ENCODE measurements around the gene CD74.
"Not testable (repeated sequence)": the region's sequence is repeated elsewhere in the genome, so short reads cannot be mapped to it uniquely, and the experiment has no call there.

Gene CD74

DNA sequence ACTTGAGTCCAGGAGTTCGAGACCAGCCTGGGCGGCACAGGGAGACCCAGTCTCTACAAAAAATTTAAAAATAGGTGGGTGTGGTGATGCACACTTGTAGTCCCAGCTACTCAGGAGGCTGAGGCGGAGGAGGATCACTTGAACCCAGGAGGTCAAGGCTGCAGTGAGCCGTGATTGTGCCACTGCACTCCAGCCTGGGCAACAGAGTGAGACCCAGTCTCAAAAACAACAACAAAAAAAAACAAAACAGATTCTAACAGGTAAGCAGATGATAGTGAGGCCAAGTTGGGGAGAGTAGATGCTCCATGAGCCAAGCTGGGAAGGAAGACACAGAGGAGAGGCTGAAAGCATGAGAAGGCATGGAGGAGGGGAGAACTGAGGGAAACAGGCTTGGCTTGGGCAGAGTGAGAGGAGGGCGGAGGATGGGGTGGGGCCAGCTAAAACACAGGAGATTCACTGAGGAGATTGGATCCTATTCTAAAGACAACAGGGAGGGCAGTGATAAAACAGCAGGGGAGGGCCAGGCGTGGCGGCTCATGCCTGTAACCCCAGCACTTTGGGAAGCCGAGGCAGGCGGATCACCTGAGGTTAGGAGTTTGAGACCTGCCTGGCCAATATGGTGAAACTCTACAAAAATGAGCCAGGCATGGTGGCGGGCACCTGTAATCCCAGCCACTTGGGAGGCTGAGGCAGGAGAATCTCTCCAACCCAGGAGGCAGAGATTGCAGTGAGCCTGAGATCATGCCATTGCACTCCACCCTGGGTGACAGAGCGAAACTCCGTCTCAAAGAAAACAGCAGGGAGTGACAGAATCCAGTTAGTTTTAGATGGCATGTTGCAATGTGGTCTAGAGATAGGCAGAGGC lies 28.5 kb upstream of the CD74 start:
- no peak for DNase-seq

DNA sequence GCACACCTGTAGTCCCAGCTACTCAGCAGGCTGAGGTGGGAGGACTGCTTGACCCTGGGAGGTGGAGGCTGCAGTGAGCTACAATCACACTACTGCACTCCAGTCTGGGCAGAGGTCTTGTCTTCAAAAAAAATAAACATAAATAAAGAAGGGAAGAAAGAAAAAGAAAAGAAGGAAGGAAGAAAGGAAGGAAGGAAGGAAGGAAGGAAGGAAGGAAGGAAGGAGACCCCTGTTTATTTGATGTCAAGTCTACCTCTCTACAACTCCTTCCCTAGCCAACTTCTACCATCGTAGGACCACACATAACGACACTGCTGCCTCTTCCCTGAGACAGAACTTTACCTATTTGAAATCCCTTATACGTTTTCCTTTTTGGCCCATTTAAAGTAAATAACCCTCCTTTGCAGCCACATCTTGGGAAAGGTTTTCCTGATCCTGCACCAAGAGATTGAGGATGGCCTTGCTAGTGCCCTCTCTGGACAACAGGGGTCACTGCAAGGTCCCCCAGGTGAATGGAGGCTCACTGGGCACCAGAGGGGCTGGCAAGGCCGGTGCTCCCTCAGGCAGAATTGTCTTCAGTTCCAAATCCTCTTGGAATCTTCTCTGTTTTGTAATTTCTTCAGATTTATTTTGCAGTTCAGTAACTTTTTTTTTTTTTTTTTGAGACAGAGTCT lies 26.3 kb upstream of the CD74 start:
- DNase-seq = no peak

DNA sequence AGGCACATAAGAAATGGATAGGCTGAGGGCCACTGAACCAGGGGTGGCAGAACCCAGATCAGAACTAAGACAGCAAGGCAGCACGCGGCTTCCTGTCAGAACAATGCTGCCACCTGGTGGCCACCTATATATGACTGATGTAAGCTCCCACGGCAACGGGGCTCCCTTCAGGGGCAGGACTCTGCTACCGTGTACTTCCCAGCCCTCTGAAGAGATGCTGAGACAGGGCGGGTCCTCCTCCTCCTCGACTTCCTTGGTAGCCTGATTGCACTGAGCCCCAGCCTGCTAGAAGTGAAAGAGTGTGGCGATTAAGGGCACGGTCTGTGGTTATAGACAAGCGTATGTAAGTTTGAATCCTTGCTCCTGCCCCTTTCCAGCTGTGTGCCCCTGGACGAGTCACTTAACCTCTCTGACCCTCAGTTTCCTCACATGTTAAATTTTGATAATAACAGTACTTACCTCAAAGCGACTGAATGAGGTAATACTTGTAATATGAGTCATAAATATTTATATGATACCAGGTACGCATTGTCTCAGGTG lies 23.5 kb upstream of the CD74 start:
- peak; percentile 88 for DNase-seq

DNA sequence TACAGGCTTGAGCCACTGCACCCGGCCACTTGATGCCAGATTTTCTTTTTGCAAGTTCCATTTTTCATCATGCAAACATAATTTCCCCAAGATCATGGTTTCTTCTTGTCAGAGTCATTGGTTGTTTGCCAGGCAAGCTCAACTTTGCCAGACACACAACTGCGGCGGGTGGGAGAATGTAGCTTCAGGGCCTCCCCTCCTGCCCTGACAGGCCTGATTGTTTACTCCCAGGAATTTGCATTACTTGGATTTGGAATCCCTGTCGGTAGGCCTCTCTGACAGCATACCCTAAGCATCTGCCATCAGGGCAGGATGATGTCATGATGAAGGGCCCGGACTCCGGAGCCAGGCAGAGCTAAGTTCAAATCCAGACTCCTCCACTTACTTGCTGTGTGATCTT lies 21.8 kb upstream of the CD74 start:
- no peak for DNase-seq

DNA sequence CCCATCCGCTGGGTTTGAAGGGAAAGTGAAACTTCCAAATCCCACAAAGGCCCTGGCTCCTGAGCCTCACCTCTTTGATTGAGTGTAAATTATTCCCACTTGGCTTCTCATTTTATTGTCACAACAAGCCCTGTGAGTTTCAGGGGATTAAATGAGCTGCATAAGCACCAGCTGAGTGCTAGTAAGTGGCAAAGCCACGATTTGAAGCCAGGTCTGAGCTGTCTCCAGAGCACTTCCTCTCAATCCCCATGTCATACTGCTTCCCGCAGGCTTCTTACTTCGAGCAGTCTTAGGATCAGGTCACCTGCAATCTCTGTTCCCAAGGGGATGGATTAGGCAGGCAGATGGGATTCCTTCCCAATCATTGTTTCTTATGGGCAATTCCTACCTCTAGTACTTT lies 18.9 kb upstream of the CD74 start:
- DNase-seq = no peak

DNA sequence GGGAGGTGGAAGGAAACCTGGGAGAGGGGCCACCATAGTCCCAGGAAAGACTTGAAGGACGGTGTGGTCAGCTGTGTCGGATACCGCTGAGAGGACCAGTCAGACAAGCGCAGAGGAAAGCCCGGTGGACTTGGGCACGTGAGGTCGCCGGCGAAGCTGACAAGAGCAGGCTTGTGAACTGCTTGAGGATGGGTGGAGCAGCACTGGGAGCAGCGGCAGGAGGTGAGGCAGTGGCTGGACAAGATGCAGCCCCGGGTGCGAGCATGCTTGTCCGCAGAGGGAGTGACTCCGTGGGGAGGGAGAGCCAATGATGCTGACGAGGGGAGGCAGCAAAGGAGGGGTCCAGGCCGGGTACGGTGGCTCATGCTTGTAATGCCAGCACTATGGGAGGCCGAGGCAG lies 18.3 kb upstream of the CD74 start:
- no peak for DNase-seq

DNA sequence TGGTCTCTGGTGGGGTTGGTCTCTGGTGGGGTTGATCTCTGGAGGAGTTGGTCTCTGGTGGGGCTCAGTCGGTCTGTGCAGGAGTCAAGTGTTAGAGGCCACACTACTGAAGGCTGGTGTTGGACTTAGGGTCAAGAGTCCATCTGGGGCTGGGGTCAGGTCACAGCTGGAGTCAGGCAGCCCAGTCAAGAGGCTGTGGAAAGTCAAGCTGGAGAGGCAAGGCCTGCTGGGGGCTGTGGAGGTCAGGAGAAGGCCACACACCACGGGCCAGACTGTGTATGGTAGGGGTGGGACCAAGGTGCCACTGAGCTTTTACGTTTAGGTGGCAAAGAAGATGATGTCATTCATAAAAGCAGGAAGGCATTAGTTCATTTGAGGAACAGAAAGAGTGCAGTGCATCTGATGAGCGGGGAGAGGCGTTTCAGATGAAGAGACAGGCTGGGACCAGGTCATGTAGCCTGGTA lies 16.7 kb upstream of the CD74 start:
- DNase-seq = peak; percentile 70

DNA sequence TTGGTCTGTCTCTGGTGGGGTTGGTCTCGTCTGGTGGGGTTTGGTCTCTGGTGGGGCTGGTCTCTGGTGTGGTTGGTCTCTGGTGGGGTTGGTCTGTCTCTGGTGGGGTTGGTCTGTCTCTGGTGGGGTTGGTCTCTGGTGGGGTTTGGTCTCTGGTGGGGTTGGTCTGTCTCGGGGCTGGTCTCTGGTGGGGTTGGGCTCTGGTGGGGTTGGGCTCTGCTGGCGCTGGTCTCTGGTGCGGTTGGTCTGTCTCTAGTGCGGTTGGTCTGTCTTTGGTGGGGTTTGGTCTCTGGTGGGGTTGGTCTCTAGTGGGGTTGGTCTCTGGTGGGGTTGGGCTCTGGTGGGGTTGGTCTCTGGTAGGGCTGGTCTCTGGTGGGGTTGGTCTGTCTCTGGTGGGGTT lies 16.3 kb upstream of the CD74 start:
- DNase-seq = no peak

DNA sequence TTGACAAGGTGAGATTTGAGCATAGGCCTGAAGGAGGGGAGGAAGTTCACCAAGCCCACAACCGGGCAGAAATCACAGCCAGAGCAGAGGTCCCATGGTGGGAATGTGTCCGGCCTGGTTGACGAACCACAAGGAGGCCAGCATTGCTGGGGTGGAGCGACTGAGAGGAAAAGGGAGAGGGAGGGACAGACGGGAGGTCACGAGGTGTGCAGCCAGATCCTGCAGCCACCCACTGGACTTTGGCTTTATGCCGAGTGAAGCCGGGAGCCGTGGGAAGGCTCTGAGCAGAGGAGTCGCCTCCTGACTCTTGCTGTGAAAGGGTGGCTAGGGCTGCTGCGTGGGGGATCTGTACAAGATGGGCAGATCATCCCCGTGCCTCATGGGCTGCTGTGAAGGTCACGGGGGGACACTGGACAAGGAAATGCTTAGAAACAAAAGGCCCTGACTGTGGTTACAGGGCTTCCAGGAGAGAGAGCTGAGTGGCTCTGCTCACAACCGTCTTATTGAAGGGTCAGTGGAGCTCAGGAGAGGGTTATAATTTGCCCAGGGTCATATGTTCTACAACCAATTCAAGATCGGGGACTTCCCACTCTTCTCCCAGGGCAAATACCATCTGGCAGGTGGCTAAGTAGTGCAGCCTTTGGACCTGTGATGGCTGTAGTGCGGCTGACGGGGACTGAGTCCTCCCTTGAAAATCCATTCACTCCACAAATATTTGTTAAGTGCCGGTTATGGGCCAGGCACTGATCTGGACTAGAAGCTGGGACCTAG lies 15.6 kb upstream of the CD74 start:
- no peak for DNase-seq

DNA sequence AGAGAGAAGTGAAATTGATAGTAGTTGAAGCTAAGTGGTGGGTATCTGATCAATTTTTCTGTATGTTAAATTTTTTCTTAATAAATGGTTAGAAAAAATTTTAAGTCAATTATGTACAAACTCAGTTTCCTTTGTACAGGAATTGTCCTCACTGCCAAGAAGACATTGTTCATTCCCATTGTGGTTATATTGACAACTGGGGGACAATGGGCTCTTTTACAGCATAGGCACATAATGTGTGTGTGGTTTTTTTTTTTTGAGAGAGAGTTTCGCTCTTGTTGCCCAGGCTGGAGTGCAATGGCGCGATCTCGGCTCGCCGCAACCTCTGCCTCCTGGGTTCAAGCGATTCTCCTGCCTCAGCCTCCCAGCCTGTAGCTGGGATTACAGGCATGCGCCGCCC lies 13.5 kb upstream of the CD74 start:
- DNase-seq = not testable (repeated sequence)

DNA sequence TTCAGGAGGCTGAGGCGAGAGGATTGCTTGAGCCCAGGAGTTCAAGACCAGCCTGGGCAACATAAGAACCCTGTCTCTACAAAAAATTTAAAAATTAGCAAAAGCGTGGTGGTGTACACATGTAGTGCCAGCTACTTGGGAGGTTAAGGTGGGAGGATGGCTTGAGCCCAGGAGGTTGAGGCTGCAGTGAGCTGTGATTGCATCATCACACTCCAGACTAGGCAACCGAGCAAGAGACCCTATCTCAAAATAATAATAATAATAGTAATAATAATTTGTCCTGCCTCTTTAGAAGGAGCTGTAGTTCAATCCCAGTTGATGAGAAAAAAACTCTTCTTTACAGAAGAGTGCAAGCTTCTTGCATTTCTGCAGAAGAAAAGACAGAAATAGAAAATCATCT lies 10.0 kb upstream of the CD74 start:
- no peak for DNase-seq

DNA sequence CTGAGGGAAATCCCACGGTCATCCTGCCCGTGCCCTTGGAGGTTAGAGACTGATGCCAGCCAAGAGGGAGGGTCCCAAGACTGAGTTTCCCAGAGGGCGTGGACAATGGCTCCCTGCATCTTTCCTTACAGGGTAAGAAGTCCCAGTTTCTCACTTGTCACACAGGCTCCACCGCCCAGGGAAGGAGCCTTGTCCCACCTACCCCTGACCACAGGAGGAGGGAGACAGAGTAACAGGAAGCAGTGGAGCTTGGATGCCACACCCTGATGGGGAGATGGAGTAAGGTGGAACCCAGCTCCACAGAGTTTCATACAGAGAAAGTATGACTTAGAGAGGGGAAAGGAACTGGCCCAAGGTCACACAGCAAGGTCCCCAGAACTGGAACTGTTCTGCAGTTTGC lies 9.4 kb upstream of the CD74 start:
- no peak for DNase-seq

DNA sequence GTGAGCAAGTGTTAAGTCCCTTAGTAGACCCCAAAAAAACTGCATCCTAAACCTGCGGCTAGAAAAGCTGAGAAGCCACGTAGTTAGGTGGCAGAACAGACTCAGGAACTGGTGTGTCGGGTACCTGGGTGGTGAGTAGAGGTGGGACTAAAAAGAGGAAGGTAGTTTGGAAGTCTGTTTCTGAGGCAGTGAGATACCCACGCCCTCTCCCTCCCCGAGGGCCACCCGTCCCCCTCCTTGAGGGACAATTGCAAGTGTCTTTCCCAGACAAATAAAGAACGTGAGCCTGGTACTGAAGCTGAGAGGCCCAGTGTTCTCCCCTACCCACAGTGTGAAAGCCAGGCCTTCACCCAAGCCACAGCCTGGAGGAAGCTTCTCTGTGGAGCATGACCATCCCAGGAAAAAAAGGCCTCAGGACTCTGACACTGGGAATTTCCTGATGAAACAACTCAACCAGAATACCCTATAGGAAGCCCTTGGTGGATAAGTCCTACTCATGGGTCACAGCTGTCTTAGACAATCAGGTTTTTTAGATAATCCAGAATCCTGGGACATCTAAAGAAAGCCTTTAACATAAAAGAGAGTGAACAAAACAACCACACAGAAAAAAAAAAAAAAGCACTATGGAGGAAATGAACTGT lies 7.0 kb upstream of the CD74 start:
- DNase-seq = peak; percentile 67

DNA sequence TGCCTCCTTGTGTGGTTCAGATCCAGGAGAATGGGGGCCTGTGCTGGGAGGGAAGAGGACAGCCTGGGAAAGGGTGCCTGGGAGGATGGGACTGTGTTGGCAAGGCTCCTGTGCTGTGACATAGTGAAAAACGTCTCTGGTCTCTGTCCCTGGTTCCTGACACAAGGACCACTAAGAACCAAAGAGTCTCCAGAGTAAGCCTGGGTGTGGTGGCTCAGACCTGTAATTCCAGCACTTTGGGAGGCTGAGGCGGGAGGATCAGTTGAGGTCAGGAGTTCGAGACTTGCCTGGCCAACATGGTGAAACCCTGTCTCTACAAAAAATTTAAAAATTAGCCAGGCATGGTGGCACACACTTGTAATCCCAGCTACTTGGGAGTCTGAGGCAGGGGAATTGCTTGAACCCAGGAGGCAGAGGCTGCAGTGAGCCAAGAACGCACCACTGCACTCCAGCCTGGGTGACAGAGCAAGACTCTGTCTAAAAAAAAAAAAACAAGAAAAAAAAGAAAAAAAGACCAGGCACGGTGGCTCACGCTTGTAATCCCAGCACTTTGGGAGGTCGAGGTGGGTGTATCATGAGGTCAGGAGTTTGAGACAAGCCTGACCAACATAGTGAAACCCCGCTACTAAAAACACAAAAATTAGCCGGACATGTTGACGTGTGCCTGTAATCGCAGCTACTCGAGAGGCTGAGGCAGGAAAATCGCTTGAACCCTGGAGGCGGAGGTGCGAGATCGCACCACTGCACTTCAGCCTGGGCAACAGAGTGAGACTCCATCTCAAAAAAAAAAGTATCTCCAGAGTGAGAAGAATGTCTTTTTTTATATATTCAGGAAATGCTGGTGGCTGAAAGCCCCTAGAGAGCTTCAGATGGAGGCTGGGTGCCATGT lies 1.4 kb upstream of the CD74 start:
- not testable (repeated sequence) for DNase-seq

DNA sequence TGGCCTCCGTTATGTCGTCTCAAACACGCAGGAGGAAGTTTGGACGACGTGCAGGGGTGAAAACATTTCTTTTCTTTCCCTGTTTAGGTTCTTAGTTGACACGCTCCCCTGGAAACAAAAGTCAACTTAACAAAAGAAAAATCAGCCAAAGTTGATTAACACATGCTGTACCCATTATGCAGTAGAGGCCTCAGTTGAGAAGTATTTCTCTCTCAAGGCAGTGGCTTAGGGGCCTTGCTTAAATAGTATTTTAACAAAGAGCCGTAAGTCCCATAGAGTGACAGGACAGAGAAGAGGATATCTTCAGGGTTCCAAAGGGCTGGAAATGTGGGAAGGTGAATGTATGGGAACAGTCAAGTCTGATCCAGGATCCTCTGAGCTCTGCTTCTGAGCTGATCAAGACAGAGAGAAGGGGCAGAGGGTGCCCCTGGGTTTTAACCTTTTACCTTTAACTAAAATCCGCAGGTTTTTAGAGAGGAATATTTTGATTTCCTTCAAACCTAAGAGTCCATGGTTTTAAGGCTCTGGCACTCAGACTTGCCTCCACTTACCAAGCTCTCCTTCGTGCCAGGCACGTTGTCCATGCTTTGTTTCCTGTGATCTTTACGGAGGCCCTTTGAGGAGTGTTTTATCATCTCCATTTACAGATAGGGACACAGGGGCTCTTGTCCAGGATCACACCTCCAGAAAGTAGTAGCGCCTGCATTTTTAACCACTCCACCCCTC lies 629 bp upstream of the CD74 start:
- no peak for DNase-seq

DNA sequence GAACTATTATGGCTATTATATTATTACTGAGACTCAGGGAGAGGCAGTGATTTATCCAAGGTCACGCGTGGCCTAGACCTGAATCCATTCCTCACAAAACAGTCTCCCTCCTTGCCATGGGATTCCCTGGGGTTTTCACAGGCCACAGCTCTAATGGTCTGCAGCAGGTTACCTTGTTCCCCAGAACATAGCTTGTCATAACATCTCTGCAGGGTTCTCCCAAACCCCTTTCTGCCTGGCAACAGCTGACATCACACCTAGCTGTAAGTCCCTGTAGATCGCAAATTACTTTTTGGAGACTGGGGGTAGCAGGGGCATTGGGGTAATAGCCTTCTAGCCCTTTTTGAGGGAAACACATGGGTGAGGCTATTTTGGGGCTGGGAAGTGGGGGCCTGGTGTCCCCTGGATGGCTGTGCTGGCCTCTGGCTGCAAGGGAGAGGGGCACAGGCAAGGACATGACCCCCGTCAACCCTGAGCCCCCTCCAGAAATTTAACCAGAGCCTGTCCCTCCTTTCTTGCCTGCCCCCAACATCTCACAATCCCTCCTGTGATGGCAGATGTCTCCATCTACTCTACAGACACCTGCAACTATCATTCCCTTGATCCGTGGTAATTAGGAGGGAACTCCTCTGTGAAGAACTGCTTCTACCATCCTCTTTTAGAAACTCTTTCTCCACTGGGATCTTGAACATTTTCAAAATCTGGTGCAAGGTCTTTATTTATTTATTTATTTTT lies 1.3 kb downstream of the CD74 start:
- peak; percentile 81 for DNase-seq

DNA sequence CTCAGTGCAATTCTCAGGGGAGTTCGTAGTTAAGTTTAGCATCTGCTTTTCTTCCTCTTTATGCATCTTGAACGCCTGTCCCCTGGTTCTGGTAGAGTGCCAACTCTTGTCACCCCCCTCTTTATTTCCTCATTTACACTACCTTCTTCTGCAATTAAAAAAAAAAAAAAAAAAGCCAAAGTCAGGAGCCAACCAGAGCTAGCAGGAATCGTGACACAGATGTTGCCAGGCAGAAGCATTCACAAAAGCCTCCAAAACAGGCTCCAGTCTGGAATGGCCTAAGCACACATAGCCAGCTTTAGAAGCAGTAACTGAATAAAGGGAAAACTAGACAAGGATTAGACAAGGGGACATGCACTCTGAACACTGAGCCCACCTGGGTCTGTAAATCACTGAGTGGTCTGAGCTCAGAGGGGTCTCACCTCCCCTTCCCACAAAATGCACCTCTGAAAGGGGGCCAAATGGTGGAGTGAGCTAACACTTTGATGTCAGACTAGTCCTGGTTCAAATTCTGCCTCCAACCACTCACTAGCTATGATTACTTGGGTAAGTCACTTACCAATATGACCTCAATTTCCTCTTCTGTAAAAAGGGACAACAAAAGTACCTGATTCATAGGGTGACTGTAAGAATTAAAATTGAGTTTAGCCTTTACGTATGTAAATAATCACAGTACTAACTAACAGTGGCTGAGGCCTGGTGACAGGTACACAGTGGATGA lies 2.0 kb downstream of the CD74 start:
- peak; percentile 77 for DNase-seq

DNA sequence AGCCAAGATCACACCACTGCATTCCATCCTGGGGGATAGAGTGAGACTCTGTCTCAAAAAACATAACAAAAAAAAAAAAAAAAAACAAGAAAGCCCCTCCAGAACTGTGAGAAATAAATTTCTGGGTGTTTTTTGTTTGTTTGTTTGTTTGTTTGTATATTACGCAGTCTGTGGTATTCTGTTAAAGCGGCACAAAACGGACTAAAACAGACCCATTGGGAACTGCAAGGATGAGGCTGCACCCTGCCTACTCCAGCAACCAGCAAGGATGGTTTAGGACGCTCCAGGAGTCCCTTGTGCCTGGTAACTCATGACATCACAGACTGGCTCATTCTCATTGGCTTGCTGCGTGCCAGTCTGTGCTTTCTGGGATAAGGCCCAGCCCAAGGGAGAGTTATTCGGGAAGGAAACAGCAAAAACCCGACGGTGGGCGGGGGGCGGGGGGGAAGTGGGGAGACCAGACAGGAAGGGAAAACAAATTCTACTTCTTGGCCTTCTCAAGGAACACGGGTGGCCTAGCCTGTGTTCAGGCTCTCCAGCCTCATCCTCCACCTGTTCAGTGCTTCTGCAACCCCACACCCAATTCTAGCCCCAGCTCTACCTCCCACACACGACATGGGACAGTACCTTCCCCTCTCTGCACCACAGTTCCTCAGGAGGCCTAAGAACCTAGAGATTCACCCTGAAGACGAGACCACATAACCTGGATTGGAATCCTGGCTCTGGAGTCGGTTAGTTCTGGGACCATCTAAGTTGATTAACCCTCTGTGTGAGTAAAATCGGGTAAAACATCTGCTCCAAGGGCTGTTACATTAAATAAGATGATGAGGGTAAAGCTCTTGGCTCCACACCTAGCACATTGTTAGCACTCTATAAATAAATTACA lies 2.8 kb downstream of the CD74 start:
- DNase-seq = peak; percentile 73

Data from CD4-positive, alpha-beta T cell treated with Interferon gamma for 1 hour (primary cell).